Lung (tissue), 12 donors: ENCODE results near the gene TRAK2. TPM values are rescaled to one million over a fixed set of nuclear protein-coding genes. Genes with fewer than 3 reads are reported as not detected.

ENCODE experiments used
- ATAC-seq: fragments of 200-7000 bp; cut with Tn5 transposase; one replicate; pipeline ENCODE4 v1.9.1; 2020; ENCODE audit warnings: moderate number of reproducible peaks; ENCODE audit not compliant: insufficient read depth, low FRiP score
- DNase-seq, 3 donors: peaks; one replicate each; pipeline ENCODE4 v3.0.0-alpha.2; 2013 to 2017
- H3K27ac ChIP-seq, 2 donors: one replicate each; pipeline ENCODE4 v1.5.1; 2013; ENCODE audit warnings: mild to moderate bottlenecking in 2 of 2, moderate library complexity in 2 of 2, control low read depth in 1 of 2, inconsistent platforms in 1 of 2, low read depth in 1 of 2, low read length in 1 of 2
- H3K27me3 ChIP-seq, 3 donors: one replicate each; pipeline ENCODE4 v1.5.1; 2013; ENCODE audit warnings: low read length in 2 of 3; ENCODE audit not compliant: control insufficient read depth in 3 of 3, insufficient read depth in 3 of 3
- H3K36me3 ChIP-seq, 4 donors: one replicate each; pipeline ENCODE4 v1.5.1; 2013; ENCODE audit warnings: low read length in 4 of 4, mild to moderate bottlenecking in 1 of 4, moderate library complexity in 1 of 4; ENCODE audit not compliant: control insufficient read depth in 4 of 4, insufficient read depth in 4 of 4
- H3K4me1 ChIP-seq, 5 donors: one replicate each; pipeline ENCODE4 v1.5.1; 2013; ENCODE audit warnings: low read length in 5 of 5, mild to moderate bottlenecking in 2 of 5, moderate library complexity in 1 of 5; ENCODE audit not compliant: control insufficient read depth in 5 of 5, insufficient read depth in 5 of 5
- H3K4me3 ChIP-seq: one replicate; pipeline ENCODE4 v1.5.1; 2013; ENCODE audit warnings: mild to moderate bottlenecking, control low read depth, moderate library complexity
- H3K9ac ChIP-seq, 2 donors: one replicate each; pipeline ENCODE4 v1.5.1; 2013; ENCODE audit warnings: low read length in 2 of 2, control low read depth in 1 of 2; ENCODE audit not compliant: insufficient read depth in 1 of 2
- H3K9me3 ChIP-seq, 4 donors: one replicate each; pipeline ENCODE4 v1.5.1; 2013; ENCODE audit warnings: low read length in 3 of 4, mild to moderate bottlenecking in 1 of 4, moderate library complexity in 1 of 4; ENCODE audit not compliant: control insufficient read depth in 4 of 4, insufficient read depth in 3 of 4
- CTCF ChIP-seq: IDR thresholded peaks from 2 replicates; pipeline ENCODE4 v1.5.1; 2012; ENCODE audit warnings: mild to moderate bottlenecking; ENCODE audit errors: control extremely low read depth, extremely low read depth
- WGBS, 2 donors: extraction: QIAGEN DNeasy Blood & Tissue Kit; methylation state at CpG; one replicate each; pipeline ENCODE4 v1.1.7; 2013; 5-methylcytosine and 5-hydroxymethylcytosine counted together
- polyA plus RNA-seq, 2 donors: library from polyadenylated mRNA; stranded (reverse); fragments of 200-250 nt; gene quantifications; one replicate each; pipeline ENCODE4 v1.2.1, GENCODE V29; 2013
- total RNA-seq, 2 donors: library from RNA; depleted of rRNA in 1 of 2; stranded (reverse); fragments of >200 nt in 1 of 2; gene quantifications; one replicate each; pipeline ENCODE4 v1.2.1, GENCODE V29; 2014 to 2021
- donor health status: control.
- donor health status: control.
- donor health status: Bipolar disorder and iron deficiency.
- donor health status: healthy.
- donor health status: DM: yes; HTN: yes; CAD: no.

Gene TRAK2
- total and polyA plus RNA-seq, 4 donors = 13.1 to 62.7 (median 29.2) TPM

- Histone ChIP-seq H3K36me3 (peaks cover 0 to 17% (median 2%) of the 10 kb centered on the region in 4 donors), H3K9me3 (no peaks in the 10 kb centered on the region), H3K4me1 (no peaks in the 10 kb centered on the region), H3K4me3 (no peak overlapping the region), H3K27me3 (no peaks in the 10 kb centered on the region), H3K9ac (no peak overlapping the region), H3K27ac (no peak overlapping the region)
- 94 to 96% methylated on average over 7 of the region's 7 CpGs for WGBS, 2 donors
- no peak for TF ChIP-seq CTCF
- ATAC-seq (no peak), DNase-seq (no peak)
These were observed 105.5 kb downstream of the TRAK2 start for GRCh38 chr2:201345625-201346213.

GRCh38 chr2:201344663-201345366 is 106.4 kb downstream of the TRAK2 start:
- DNase-seq = no peak

DNA sequence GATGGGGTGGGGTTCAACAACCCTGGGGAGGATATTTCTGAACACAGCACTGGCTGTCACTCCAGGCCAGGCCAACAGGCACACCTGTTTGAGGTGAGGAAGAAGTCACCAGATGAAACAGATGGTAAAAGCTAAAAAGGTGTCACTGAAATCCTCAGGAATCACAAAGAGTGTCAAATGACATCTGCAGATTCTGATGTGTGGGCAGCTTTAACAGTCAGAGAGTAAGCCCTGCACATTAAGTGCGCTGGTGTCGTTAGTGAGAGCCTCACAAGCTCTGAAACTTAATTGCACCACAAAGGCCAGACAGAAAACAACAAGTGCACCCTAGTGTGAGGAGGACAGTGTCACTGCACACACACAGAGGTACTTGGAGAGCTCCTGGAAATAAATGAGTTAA is 107.7 kb downstream of the TRAK2 start:
- H3K27ac ChIP-seq = no peak overlapping the region
- no peaks in the 10 kb centered on the region for H3K27me3 ChIP-seq
- DNase-seq = no peak
- no peak overlapping the region for H3K4me3 ChIP-seq
- no peak overlapping the region for H3K9ac ChIP-seq
- peaks cover 0 to 16% (median 4%) of the 10 kb centered on the region in 4 donors for H3K36me3 ChIP-seq
- 94 to 98% methylated on average over 2 of the region's 2 CpGs for WGBS, 2 donors
- no peaks in the 10 kb centered on the region for H3K9me3 ChIP-seq
- no peaks in the 10 kb centered on the region for H3K4me1 ChIP-seq
- no peak for ATAC-seq
- TF ChIP-seq CTCF = no peak

More at GRCh38 chr2:201344663-201345366, 106.4 kb downstream of the TRAK2 start:
- no peaks in the 10 kb centered on the region for H3K4me1 ChIP-seq
- H3K36me3 ChIP-seq = peaks cover 0 to 16% (median 4%) of the 10 kb centered on the region in 4 donors
- ATAC-seq = no peak
- H3K9ac ChIP-seq = no peak overlapping the region
- no peaks in the 10 kb centered on the region for H3K27me3 ChIP-seq
- no peak for TF ChIP-seq CTCF
- WGBS, 2 donors = 67 to 74% methylated on average over 1 of the region's 1 CpG
- H3K27ac ChIP-seq = no peak overlapping the region
- H3K4me3 ChIP-seq = no peak overlapping the region
- no peaks in the 10 kb centered on the region for H3K9me3 ChIP-seq
